GM21447 (cell line): Measurements from ENCODE around the gene RNF26.
A peak's percentile ranks its signal among the peaks of the same experiment; 100 is the strongest.

Experiments
- ATAC-seq: cut with Tn5 transposase; IDR thresholded peaks from one replicate; pipeline ENCODE4 v1.9.1; 2021; ENCODE audit not compliant: unreplicated experiment

Gene RNF26

GRCh38 chr11:119334174-119334930 is at the start of gene RNF26:
RNF26 (plus strand) TSS chr11:119334527; CDS start chr11:119335123, 596 bp downstream.
- ATAC-seq, result peak; percentile 96

DNA sequence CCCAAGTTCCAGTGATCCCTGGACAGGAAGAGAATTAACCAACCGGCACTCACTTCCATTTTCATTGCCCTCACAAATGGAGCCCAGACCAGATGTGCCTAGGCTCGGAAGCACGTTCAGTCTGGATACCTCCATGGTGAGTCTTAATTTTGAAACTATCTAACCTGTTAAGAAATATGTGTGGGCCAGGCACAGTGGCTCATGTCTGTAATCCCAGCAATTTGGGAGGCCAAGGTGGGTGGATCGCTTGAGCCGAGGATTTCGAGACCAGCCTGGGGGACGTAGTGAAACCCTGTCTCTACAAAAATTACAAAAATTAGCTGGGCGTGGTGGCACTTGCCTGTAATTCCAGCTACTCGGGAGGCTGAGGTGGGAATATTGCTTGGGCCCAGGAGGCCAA is 48.9 kb upstream of the RNF26 start:
- no peak for ATAC-seq

DNA sequence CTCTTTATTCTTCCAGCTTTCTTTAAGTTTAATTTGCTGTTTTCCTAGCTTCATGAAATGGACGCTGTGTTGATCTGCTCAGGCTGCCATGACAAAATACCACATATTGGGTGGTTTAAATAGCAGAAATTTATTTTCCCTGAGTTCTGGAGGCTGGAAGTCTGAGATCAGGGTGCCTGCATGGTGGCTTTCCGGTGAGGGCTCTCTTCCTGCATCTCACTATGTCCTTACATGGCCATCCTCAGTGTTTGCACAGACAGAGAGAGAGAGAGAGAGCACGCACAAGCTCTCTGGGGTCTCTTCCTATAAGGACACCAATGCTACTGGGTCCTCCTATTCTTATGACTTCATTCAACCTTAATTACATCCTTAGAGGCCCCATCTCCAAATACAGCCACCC is 46.1 kb upstream of the RNF26 start:
- no peak for ATAC-seq

DNA sequence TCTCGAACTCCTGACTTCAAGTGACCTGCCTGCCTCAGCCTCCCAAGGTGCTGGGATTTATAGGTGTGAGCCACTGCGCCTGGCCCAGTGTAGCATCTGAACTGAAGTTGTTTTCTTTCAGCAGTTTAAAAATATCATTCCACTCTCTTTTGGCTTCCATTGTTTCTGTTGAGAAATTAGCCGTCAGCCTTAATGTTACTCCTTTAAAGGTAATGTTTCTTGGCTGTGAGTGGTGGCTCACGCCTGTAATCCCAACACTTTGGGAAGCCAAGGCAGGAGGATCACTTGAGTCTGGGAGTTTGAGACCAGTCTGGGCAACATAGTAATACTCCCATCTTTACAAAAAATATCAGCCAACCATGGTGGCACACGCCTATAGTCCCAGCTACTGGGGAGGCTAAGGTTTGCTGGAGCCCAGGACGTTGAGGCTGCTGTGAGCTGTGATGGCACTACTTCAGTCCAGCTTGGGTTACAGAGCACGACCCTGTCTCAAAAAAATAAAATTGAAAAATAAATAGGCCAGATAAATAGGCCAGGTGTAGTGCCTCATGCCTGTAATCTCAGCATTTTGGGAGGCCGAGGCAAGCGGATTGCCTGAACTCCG is 43.3 kb upstream of the RNF26 start:
- ATAC-seq, result no peak

GRCh38 chr11:119293461-119293860 is 40.9 kb upstream of the RNF26 start:
- ATAC-seq, result no peak

GRCh38 chr11:119295178-119295577 is 39.1 kb upstream of the RNF26 start:
- ATAC-seq, result no peak

GRCh38 chr11:119297938-119298337 is 36.4 kb upstream of the RNF26 start:
- ATAC-seq, result no peak

DNA sequence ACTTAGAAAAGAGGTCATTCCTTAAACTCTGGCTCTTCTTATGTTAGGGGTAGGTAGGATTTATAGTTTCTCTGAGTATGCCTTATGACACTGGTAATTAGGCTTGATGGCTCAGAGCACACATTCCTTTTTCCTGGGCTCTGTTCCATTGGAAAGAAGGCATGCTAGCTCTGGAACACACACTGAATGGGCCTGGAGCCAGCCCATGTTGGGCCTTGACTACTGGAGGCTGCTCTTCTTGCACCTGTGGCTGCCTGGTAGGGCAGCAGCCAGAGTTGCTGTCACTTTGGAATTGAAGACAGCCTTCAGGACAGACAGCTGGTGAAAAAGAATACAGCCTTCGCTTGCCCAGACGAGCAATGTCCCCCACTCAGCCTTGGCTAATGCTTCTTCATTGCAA is 35.6 kb upstream of the RNF26 start:
- ATAC-seq, result no peak

DNA sequence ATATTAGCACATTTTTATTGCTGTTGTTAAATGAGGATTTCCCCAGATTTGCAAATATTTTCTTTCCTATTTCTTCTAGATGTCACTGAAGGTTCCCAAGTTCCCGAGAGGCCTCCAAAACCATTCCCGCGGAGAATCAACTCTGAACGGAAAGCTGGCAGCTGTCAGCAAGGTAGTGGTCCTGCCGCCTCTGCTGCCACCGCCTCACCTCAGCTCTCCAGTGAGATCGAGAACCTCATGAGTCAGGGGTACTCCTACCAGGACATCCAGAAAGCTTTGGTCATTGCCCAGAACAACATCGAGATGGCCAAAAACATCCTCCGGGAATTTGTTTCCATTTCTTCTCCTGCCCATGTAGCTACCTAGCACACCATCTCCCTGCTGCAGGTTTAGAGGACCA is 34.9 kb upstream of the RNF26 start:
- no peak for ATAC-seq

DNA sequence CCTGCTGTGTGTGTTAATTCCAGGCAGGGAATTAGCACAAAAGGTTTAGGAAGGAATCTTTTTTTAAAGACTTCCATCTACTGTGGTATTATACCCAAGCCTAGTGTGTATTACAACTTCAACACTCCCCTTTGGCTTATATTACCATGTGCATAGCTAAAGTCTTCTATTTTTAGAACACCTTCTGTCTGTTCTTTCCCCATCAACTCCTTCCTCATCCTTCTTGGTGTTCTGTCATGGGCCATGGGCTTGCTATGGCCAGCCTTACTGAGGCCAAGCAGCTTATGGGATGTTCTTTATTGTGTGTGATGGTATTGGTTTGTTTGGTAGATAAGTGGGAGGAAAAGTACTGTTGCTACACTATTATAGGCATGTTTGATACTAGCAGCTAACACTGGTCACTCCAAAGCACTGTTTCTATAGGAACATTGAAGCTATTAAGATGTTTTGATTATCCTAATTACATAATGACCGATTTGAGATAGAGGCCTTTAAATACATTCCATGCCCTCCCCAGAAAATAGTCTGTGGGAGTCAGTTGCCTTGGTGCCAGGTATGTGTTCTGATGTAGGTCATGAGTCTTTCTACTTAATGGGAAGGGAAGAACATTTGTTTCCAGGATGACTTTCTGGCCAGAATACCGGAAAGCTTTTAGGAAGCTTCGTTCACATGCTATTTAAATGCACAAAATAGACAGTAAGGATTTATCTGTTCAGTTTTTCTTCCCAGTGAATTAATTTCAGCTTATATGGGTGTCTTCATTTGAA is 33.9 kb upstream of the RNF26 start:
- no peak for ATAC-seq

GRCh38 chr11:119303227-119303718 is 31.1 kb upstream of the RNF26 start:
- no peak for ATAC-seq

GRCh38 chr11:119305556-119306372 is 28.6 kb upstream of the RNF26 start:
- no peak for ATAC-seq

GRCh38 chr11:119306373-119306890 is 27.9 kb upstream of the RNF26 start:
- ATAC-seq, result no peak

DNA sequence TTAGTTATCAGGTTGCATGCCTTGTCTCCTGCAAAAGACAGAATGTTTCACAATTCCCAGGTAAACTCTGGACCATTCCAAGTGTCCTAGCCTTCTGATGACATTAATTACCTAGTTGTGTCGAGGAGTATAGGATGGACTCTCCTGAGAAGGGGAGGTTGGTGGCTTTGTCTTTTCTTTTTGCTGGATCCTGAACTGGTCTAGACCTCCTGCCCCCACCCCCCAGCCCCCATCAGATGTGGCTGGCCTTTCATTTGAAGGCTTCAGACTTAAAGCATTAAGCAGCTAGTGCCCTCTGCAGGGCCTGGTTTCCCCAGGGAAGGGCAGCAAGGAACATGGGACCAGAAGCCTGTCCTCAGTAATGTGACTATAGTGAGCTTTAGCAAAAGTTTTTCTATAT is 27.1 kb upstream of the RNF26 start:
- no peak for ATAC-seq

DNA sequence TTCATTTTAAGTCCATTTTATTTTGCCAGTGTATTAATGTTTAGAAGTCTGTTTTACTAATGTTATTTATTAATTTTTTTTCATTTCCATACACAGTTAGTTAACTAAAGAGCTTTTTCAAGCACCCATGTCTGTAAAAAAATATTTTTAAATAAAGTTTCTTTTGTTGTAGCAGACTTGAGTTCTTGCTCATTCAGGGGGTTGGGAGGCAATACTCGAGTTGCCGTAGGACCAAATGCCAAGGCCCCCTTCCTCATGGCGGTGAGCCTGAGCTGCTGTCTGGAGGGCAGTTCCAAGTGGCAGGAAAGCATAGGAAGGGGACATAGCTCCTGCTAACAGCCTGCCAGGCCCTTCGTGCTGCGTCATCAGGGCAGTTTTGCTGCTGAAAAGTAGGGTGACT is 26.4 kb upstream of the RNF26 start:
- no peak for ATAC-seq

- no peak for ATAC-seq
Observed at GRCh38 chr11:119309411-119309810, 24.9 kb upstream of the RNF26 start.

GRCh38 chr11:119309953-119310681 is 24.2 kb upstream of the RNF26 start:
- ATAC-seq, result no peak

DNA sequence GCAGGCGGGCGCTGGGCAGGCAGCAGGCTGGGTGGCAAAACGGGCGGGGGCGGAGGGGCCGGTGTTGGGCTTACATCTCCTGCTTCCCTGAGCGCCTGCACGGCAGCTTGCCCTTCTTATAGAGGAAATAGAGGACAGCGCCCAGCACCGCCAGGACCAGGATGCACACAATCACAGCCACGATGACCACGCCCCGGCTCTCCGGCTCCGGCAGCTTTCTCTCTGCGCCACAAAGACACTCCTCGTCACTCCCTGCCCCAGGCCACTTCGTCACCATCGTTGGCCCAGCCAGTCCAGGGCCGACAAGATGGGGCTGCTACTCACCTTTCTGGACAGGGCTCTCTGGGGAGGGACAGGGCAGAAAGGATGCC is 23.7 kb upstream of the RNF26 start:
- no peak for ATAC-seq

DNA sequence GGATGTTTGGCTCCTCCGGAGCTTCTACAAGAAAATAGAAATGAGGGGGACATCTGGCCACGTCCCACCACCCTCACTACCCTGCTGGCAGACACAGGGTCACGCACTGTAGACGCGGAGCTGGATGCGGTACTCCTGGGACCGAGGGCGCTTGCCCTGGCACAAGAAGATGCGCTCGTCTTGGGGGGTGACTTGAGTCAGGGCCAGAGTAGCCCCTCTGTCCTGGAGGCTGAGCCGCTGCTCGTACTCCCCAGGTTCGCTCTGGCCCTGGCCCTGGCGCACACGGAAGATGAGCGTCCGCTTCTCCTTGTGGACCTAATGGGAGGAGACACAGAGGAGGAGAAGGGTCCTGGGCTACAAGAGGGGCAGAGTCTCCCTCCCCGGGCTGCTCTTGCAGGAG is 19.6 kb upstream of the RNF26 start:
- ATAC-seq, result no peak
